ENCODE data around the gene UMPS. TPM values are rescaled to one million over a fixed set of nuclear protein-coding genes. Genes with fewer than 3 reads are reported as not detected.
A peak's percentile ranks its signal among the peaks of the same experiment; 100 is the strongest.

Gene UMPS
- total RNA-seq, 1 experiment from 2014 or later: 118 TPM

DNA sequence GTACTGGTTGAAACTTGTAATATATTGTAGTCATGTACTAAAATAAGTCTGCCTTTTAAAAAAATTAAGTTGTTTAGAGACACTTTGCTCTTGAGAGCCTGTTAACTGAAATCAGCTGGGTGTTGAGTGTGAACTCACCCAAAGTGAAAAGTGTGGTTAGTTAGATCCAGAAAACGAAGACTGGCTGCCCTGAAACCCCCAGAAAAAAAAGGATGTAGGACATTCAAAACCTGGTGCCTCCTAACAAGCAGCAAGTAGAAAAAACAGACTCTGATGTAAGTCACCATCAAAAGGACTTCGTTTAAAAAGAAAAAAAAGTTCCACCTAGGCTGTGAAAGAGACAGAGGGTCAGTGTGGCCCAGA is 40.8 kb downstream of the UMPS start:
- TF ChIP-seq EZH2 (IDR thresholded peaks at IDR 0.05; ENCODE audit: borderline replicate concordance, low read depth, low read length, poor library complexity, severe bottlenecking): no peak
- TF ChIP-seq CTCF (conservative IDR thresholded peaks at IDR 0.05; ENCODE audit: low read depth, low read length): no peak
- no peaks in the 10 kb centered on the region for H3K9me3 ChIP-seq (ENCODE audit: low read depth, low read length, poor library complexity, severe bottlenecking)
- H3K4me3 ChIP-seq (ENCODE audit: low read depth, low read length, poor library complexity, severe bottlenecking): no peak overlapping the region
- intact Hi-C loops (cut with micrococcal nuclease; ENCODE audit: unreplicated experiment): no loop called here
- no peak for DNase-seq (ENCODE audit: low spot score)
- no peaks in the 10 kb centered on the region for H3K27me3 ChIP-seq (replicated peaks; ENCODE audit: insufficient read depth, low read depth, low read length, poor library complexity)
- H3K4me1 ChIP-seq (ENCODE audit: insufficient read depth, low read length, poor library complexity, severe bottlenecking): peaks cover 54% of the 10 kb centered on the region
- peaks cover 24% of the 10 kb centered on the region for H3K36me3 ChIP-seq (ENCODE audit: insufficient read depth, low read length, poor library complexity, severe bottlenecking)
- BruUV-seq (replicated peaks): no TSS peak
- ChIA-PET POLR2A (ENCODE audit: low non-redundant PET) (no interaction called here), CTCF (interaction anchor here (1.4 kb wide), 1 partner anchor 10 kb away, joined by 9 read pairs; no protein-coding TSS in a partner anchor)
- H3K27ac ChIP-seq (ENCODE audit: low read depth, low read length, poor library complexity, severe bottlenecking): peak overlapping the region; percentile 72

- Histone ChIP-seq H3K9me3 (ENCODE audit: low read depth, low read length, poor library complexity, severe bottlenecking) (no peaks in the 10 kb centered on the region), H3K27ac (ENCODE audit: low read depth, low read length, poor library complexity, severe bottlenecking) (peak overlapping the region; percentile 72), H3K4me1 (ENCODE audit: insufficient read depth, low read length, poor library complexity, severe bottlenecking) (peaks cover 55% of the 10 kb centered on the region), H3K4me3 (ENCODE audit: low read depth, low read length, poor library complexity, severe bottlenecking) (no peak overlapping the region), H3K27me3 (replicated peaks; ENCODE audit: insufficient read depth, low read depth, low read length, poor library complexity) (no peaks in the 10 kb centered on the region), H3K36me3 (ENCODE audit: insufficient read depth, low read length, poor library complexity, severe bottlenecking) (peaks cover 24% of the 10 kb centered on the region)
- DNase-seq (ENCODE audit: low spot score): peak; percentile 63
- BruUV-seq (replicated peaks): no TSS peak
- CTCF ChIA-PET: interaction anchor here (1.4 kb wide), 1 partner anchor 11 kb away, joined by 9 read pairs; no protein-coding TSS in a partner anchor
- TF ChIP-seq EZH2 (IDR thresholded peaks at IDR 0.05; ENCODE audit: borderline replicate concordance, low read depth, low read length, poor library complexity, severe bottlenecking) (no peak), CTCF (conservative IDR thresholded peaks at IDR 0.05; ENCODE audit: low read depth, low read length) (no peak)
- POLR2A ChIA-PET (ENCODE audit: low non-redundant PET): interaction anchor here (0.7 kb wide), 1 partner anchor 13 kb away, joined by 17 read pairs; no protein-coding TSS in a partner anchor
- intact Hi-C loops (cut with micrococcal nuclease; ENCODE audit: unreplicated experiment): no loop called here
These were observed 42.0 kb downstream of the UMPS start for GRCh38 chr3:124772081-124772831.

GRCh38 chr3:124773351-124774326 is 43.4 kb downstream of the UMPS start:
- TF ChIP-seq EZH2 (IDR thresholded peaks at IDR 0.05; ENCODE audit: borderline replicate concordance, low read depth, low read length, poor library complexity, severe bottlenecking) (no peak), CTCF (conservative IDR thresholded peaks at IDR 0.05; ENCODE audit: low read depth, low read length) (no peak)
- Histone ChIP-seq H3K9me3 (ENCODE audit: low read depth, low read length, poor library complexity, severe bottlenecking) (no peaks in the 10 kb centered on the region), H3K36me3 (ENCODE audit: insufficient read depth, low read length, poor library complexity, severe bottlenecking) (peaks cover 16% of the 10 kb centered on the region), H3K27ac (ENCODE audit: low read depth, low read length, poor library complexity, severe bottlenecking) (peak overlapping the region; percentile 72), H3K4me1 (ENCODE audit: insufficient read depth, low read length, poor library complexity, severe bottlenecking) (peaks cover 69% of the 10 kb centered on the region), H3K27me3 (replicated peaks; ENCODE audit: insufficient read depth, low read depth, low read length, poor library complexity) (no peaks in the 10 kb centered on the region), H3K4me3 (ENCODE audit: low read depth, low read length, poor library complexity, severe bottlenecking) (no peak overlapping the region)
- no peak for DNase-seq (ENCODE audit: low spot score)
- ChIA-PET POLR2A (ENCODE audit: low non-redundant PET) (no interaction called here), CTCF (no interaction called here)
- intact Hi-C loops (cut with micrococcal nuclease; ENCODE audit: unreplicated experiment): no loop called here
- no TSS peak for BruUV-seq (replicated peaks)
